Limb (tissue), 2 donors: ENCODE data around the gene KDELR3.
"Not testable (repeated sequence)": the region's sequence is repeated elsewhere in the genome, so short reads cannot be mapped to it uniquely, and the experiment has no call there.

Experiments used
- DNase-seq, 2 donors: peaks; one replicate each; pipeline ENCODE4 v3.0.0-alpha.2; 2016; ENCODE audit errors: extremely low spot score in 2 of 2

Gene KDELR3

DNA sequence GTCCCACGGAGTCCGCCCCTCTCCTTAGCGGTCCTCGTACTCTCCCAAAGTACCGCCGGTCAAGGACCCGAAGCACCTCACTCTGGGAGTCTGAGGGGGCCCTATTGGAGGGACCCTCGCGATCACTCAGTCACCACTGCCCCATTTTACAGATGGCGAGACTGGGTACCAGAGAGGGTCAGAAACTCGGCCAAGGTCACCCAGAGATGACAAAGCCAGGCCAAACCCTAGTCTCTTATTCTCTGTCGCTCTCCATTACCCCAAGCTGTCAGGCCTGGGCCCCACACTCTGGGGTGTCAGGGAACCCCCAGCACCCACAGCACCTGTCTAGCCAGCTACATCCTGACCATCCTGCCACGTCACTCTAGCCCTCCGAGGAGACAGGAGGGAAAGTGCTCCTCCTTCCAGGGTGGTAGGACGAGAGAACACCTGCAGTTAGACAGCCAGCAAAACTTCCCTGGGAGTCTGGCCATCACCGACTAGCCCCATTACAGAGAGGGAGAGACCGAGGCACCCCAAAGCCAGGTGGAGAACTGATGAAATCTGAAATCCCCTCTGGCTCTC, 11.5 kb upstream of the KDELR3 start:
- DNase-seq: no peak

GRCh38 chr22:38456841-38457699, 10.8 kb upstream of the KDELR3 start:
- no peak for DNase-seq

DNA sequence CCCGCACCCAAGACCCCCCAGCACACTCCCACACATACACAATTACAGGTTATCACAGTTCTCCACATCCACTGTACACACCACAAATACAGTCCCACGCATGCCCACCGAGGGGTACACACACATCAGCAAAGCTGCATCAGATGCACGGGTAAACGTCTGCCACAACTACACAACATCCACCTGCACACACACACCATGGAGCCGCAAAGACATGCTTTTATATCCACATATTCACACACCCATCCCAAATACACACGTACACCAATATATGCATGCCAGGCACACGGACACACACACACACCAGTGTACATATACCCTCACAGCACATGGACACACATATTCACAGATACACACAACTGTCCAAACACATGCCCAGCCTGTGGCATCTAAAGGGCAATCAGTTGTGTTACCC, 7.5 kb upstream of the KDELR3 start:
- no peak for DNase-seq

- no peak for DNase-seq
Observed at GRCh38 chr22:38461057-38461413, 6.9 kb upstream of the KDELR3 start.

DNA sequence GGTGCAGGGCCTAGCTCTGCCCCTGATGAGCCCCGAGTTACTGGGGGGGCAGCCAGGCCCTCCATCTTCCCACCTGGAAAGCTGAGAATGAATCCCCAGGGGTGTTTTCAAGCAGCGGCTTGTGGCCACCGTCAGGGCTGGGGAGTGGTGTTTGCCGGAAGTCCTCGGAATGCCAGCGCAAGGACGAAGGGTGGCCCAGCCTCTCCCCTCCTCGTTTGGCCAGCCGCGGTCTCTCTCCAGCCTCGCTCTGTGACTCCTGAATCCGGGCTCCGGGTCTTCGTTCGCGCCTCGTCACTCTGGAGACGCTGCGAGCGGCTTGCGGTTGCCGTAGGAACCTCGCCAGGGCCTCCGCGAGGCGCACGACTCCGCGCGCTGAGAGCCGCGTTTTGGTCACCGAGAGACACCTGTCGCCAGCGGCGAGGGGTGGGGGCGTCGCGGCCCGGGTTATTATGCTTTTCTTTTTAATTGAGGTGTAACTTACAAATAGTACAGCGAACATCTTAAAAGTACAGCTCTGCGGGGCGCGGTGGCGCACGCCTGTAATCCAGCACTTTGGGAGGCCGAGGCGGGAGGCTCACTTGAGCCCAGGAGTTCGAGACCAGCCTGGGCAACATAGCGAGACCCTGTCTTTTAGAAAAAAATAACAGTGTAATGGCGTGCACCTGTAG, 6.3 kb upstream of the KDELR3 start:
- DNase-seq: peak; percentile 70 to 91

DNA sequence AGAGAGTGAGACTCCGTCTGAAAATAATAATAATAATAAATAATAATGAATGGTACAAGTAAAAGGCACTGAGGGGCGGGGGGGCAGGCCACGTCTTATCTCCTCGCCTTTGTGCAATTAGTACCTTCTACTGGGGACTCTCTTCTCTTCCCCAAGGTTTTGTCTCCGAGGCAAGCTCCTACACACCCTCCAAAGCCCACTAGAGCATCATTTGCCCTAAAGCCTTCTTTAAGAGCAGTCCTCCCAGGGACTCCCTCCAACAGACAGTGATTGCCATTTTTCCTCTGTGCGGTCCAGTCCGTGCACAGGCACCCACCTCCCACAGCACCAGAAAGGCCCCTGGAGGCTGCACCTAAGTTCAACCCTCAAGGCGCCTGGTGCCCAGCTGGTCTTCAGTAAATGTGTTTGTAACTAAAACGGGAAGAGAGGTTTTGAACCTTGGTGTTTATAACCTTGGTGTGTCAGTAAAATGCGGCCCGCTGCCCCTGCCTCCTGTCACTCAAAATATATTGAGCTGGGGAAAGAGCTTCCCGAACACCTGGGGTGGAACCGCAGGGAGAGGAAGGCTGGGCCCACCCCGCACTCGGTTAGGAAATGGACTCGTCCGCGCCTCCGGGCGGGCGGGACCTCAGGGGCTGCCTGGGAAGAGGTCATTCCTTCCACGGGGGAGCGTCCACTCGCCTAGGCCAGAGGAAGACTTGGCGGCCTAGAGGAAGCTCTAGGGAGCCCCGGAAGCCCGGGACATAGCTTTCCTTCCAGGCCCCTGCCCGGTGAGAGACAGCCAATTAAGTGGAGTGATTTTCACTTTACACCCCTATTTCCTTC, 4.7 kb upstream of the KDELR3 start:
- no peak for DNase-seq

GRCh38 chr22:38464992-38465672, 2.8 kb upstream of the KDELR3 start:
- DNase-seq: no peak

DNA sequence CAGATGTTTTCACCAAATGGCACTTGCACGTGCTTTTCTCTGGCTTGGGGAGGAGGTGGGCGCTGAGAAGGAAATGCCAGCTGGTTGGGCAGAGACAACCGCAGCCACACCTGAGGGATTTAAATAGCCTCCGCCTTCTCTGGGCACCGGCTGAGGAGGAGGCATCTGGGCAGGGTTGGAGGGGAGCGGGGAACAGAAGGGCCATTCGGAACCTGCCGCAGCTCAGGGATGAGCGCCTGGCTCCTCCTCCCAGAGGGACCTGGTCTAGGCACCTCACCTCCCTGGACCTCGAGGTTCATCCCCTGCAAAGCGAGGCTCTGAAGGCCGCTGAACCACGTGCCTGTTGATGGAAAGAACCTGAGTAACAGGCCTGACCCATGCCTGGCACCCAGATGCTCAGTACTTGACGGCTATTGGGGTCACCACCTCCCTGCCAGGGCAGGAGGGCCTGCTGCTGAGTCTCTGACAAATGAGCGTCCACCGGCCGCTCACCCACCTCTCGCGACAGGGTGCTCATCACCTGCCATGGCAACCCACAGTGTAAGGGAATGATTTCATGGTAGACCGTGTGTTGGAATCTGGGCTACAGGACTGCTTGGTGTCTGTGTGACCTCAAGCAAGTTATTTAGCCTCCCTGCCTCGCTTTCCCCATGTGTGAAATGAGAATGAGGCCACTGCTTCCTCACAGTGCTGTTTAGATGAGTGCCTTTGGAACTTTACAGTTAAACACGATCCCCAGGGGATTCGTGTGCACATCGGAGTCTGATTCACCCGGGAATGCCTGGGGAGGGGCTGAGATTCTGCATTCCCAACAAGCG, 2.0 kb upstream of the KDELR3 start:
- DNase-seq: no peak

GRCh38 chr22:38467438-38467903, 425 bp upstream of the KDELR3 start:
- no peak for DNase-seq

DNA sequence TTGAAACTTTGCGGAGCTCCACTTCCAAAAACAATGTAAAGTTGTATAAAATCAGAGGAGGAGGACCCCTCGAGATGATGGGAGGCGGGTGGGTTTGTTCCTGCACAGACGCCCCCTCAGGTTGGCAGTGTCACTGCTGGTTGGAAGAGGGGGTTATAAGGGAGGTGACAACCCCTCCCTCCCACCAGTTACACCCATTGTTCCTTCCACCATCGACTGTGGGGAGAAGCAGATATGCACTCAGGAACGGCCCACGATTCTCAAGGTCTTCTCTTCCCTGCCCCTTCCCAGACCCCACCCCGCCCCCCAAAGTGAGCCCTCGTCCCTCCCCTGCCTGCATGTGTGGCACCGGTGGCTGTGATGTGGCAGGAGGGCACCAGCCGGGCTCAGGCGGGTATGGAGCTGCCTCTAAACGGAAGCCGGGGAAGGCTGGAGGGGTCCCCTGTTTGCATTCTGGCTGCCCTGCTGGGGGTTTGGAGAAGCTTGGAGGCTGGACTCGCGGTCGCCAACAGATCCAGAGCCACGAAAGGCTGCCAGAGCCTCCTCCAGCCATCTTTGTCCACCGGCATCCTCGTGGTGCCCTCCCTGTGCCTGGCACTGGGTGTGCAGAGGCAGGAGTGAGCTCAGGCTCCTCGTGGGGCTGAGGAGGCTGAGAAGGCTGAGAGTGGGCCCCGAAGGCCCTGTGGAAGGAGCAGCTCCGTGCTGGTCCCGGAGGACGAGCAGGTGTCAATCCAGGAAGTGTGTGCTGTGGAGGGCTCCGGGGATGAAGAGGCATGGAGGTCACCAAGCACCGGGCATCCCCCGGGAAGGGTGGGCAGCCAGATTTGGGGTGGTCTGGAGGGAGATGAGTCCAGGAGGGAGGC, 778 bp downstream of the KDELR3 start:
- DNase-seq: no peak

DNA sequence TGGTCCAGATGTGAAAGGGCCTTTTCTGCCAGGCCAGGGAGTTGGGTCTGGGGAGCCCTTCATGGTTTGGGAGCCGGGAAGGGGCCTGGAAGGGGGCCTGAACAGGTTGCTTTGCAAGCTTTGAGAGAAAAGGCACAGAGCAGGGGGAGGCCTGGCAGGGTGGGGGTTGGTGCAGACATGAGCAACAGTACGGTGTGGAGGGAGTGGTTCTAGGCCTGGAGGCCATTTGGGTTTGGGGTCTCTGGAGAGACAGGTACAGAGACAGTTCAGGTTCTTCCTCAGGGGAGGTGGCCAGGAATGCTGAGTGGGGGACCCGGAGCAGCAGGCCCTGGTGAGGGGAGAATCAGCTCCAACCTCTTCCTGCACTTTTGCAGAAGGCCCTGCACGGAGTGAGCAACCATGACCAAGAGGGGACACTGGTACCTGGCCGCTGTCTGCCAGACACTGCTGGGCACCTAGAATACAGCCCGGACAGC, 1.4 kb downstream of the KDELR3 start:
- DNase-seq: no peak

- not testable (repeated sequence) for DNase-seq
Observed at GRCh38 chr22:38470179-38470578, 2.3 kb downstream of the KDELR3 start.

GRCh38 chr22:38471237-38471636, 3.3 kb downstream of the KDELR3 start:
- peak in 1 of 2 donors; percentile 18 for DNase-seq

GRCh38 chr22:38474003-38474607, 6.2 kb downstream of the KDELR3 start:
- DNase-seq: no peak

- DNase-seq: no peak
Observed at GRCh38 chr22:38477585-38477984, 9.7 kb downstream of the KDELR3 start.

DNA sequence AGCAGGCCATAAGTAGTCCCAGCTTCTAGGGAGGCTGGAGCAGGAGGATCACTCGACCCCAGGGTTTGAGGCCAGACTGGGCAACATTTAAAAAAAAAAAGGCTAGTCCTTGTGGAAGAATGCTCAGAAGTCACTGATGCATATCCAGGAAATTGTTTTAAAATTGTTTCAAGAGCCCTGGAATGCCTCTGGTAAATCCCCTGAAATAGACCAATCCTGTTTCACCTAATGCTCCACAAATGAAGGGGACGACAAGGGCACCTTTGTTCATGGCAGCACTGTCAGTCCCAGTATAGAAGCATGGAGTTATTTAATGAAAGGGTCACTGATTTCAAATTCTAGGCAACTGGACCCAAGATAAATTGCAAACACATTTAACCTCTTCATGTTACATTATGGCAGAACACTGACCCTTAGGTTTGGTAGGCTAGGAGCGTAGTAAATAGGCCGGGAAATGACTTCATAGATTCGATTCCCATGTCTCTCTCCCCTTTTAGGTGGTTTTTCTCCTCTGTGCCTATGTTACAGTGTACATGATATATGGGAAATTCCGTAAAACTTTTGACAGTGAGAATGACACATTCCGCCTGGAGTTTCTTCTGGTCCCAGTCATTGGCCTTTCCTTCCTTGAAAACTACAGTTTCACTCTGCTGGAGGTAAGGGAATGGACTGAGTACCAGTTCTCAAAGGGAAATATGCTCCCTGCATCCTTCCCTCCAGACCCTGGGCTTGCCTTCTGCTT, 11.4 kb downstream of the KDELR3 start:
- DNase-seq: no peak

- DNase-seq: no peak
Observed at GRCh38 chr22:38481162-38481870, 13.4 kb downstream of the KDELR3 start.
